SK-N-SH treated with all-trans-retinoic acid at 6 μM for 48 hours (cell line): ENCODE data around the gene IP6K3.

Source experiments
- ATAC-seq: fragments of 200-7000 bp; cut with Tn5 transposase; 3 replicates; pipeline ENCODE4 v1.9.1; 2020; ENCODE audit warnings: mild to moderate bottlenecking, moderate library complexity
- ARNTL ChIP-seq: fragments of 450-650 bp; formaldehyde crosslinking; IDR thresholded peaks from 2 replicates; pipeline ENCODE4 v1.5.0; 2020; ENCODE audit warnings: low read depth, mild to moderate bottlenecking, moderate library complexity, borderline replicate concordance
- BACH2 ChIP-seq: fragments of 250-450 bp; sonication (Bioruptor Pico); IDR thresholded peaks from 2 replicates; pipeline ENCODE4 v1.9.0; 2021; ENCODE audit warnings: mild to moderate bottlenecking, borderline replicate concordance
- CSDC2 ChIP-seq: fragments of 250-450 bp; sonication (Bioruptor Pico); IDR thresholded peaks from 2 replicates; pipeline ENCODE4 v1.5.0; 2020; ENCODE audit warnings: mild to moderate bottlenecking, moderate library complexity
- ESRRG ChIP-seq: fragments of 250-450 bp; sonication (Bioruptor Pico); IDR thresholded peaks from 2 replicates; pipeline ENCODE4 v1.6.1; 2021; ENCODE audit warnings: mild to moderate bottlenecking
- ISL1 ChIP-seq: fragments of 250-450 bp; sonication (Bioruptor Pico); IDR thresholded peaks from 2 replicates; pipeline ENCODE4 v2.1.2; 2022; ENCODE audit warnings: mild to moderate bottlenecking, moderate library complexity
- OSR1 ChIP-seq: fragments of 250-450 bp; sonication (Bioruptor Pico); IDR thresholded peaks from 2 replicates; pipeline ENCODE4 v1.8.0; 2022; ENCODE audit warnings: moderate library complexity, mild to moderate bottlenecking, inconsistent platforms
- RARB ChIP-seq: fragments of 250-450 bp; sonication (Bioruptor Pico); IDR thresholded peaks from 2 replicates; pipeline ENCODE4 v1.8.0; 2021; ENCODE audit warnings: mild to moderate bottlenecking, moderate library complexity
- SNAI2 ChIP-seq: fragments of 250-450 bp; sonication (Bioruptor Pico); IDR thresholded peaks from 2 replicates; pipeline ENCODE4 v1.5.0; 2020; ENCODE audit warnings: mild to moderate bottlenecking, moderate library complexity
- TCF4 ChIP-seq: fragments of 250-450 bp; sonication (Bioruptor Pico); IDR thresholded peaks from 2 replicates; pipeline ENCODE4 v1.8.0; 2021; ENCODE audit warnings: mild to moderate bottlenecking, moderate library complexity, borderline replicate concordance
- TOX ChIP-seq: fragments of 250-450 bp; sonication (Bioruptor Pico); IDR thresholded peaks from 2 replicates; pipeline ENCODE4 v1.8.0; 2021; ENCODE audit warnings: mild to moderate bottlenecking, moderate library complexity, borderline replicate concordance
- ZC3H10 ChIP-seq: fragments of 250-450 bp; sonication (Bioruptor Pico); IDR thresholded peaks from 2 replicates; pipeline ENCODE4 v1.5.1; 2021; ENCODE audit warnings: mild to moderate bottlenecking, moderate library complexity
- ZFP30 ChIP-seq: fragments of 450-650 bp; formaldehyde crosslinking; IDR thresholded peaks from 2 replicates; pipeline ENCODE4 v1.5.0; 2022; ENCODE audit warnings: mild to moderate bottlenecking, moderate library complexity
- ZNF565 ChIP-seq: fragments of 450-650 bp; formaldehyde crosslinking; conservative IDR thresholded peaks from 2 replicates; pipeline ENCODE4 v1.5.0; 2020; ENCODE audit warnings: low read depth, mild to moderate bottlenecking, moderate library complexity
- ZNF70 ChIP-seq: fragments of 450-650 bp; formaldehyde crosslinking; IDR thresholded peaks from 2 replicates; pipeline ENCODE4 v1.5.0; 2020; ENCODE audit warnings: mild to moderate bottlenecking, moderate library complexity
- TF ChIP-seq, protein P1 (sequence below): fragments of 250-450 bp; sonication (Bioruptor Pico); IDR thresholded peaks from 2 replicates; pipeline ENCODE4 v1.5.0; 2020; ENCODE audit warnings: mild to moderate bottlenecking, moderate library complexity
- TF ChIP-seq, protein P2 (sequence below): fragments of 250-450 bp; sonication (Bioruptor Pico); IDR thresholded peaks from 2 replicates; pipeline ENCODE4 v1.8.0; 2020; ENCODE audit warnings: mild to moderate bottlenecking, moderate library complexity, borderline replicate concordance
- TF ChIP-seq, protein P3 (sequence below): fragments of 250-450 bp; sonication (Bioruptor Pico); IDR thresholded peaks from 2 replicates; pipeline ENCODE4 v1.5.1; 2020; ENCODE audit warnings: low read depth, mild to moderate bottlenecking, moderate library complexity
- TF ChIP-seq, protein P4 (sequence below): fragments of 250-450 bp; sonication (Bioruptor Pico); IDR thresholded peaks from 2 replicates; pipeline ENCODE4 v1.8.0; 2021; ENCODE audit warnings: low read depth, mild to moderate bottlenecking, moderate library complexity, borderline replicate concordance

Gene IP6K3

DNA sequence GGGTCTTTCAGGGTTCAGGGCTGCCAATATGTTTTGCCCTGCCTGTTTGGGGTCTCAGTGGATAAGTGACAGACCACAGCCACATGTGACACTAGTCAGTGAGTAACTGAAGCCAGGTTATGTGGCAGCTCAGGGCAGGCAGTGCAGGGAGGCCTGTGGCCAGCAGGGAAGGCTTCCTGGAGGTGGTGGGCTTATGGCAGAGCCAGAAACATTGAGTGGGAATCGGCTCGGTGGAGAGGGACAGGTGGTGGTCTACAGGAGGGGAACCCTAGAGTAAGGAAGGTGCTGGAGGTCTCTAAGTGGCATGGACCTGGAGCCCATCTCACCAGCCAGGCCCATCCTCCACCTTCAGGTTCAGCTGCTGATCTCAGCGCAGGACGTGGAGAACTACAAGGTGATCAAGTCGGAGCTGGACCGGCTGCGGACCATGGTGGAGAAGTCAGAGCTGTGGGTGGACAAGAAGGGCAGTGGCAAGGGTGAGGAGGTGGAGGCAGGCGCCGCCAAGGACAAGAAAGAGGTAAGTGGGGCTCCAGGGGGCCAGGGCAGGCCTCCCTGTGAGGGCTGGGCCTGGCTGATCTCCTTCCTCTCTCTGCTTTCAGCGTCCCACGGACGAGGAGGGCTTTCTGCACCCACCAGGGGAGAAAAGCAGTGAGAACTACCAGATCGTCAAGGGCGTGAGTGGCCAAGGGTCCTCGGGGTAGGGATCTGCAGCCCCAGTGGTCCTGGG lies 70.1 kb downstream of the IP6K3 start (continued):
- TF ChIP-seq, protein P1, sequence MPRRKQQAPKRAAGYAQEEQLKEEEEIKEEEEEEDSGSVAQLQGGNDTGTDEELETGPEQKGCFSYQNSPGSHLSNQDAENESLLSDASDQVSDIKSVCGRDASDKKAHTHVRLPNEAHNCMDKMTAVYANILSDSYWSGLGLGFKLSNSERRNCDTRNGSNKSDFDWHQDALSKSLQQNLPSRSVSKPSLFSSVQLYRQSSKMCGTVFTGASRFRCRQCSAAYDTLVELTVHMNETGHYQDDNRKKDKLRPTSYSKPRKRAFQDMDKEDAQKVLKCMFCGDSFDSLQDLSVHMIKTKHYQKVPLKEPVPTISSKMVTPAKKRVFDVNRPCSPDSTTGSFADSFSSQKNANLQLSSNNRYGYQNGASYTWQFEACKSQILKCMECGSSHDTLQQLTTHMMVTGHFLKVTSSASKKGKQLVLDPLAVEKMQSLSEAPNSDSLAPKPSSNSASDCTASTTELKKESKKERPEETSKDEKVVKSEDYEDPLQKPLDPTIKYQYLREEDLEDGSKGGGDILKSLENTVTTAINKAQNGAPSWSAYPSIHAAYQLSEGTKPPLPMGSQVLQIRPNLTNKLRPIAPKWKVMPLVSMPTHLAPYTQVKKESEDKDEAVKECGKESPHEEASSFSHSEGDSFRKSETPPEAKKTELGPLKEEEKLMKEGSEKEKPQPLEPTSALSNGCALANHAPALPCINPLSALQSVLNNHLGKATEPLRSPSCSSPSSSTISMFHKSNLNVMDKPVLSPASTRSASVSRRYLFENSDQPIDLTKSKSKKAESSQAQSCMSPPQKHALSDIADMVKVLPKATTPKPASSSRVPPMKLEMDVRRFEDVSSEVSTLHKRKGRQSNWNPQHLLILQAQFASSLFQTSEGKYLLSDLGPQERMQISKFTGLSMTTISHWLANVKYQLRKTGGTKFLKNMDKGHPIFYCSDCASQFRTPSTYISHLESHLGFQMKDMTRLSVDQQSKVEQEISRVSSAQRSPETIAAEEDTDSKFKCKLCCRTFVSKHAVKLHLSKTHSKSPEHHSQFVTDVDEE (CRISPR knock-in tag) = no peak
- no peak for TF ChIP-seq ESRRG (CRISPR knock-in tag)
- TF ChIP-seq SNAI2 (CRISPR knock-in tag) = no peak
- no peak for TF ChIP-seq ISL1 (CRISPR knock-in tag)
- TF ChIP-seq BACH2 = no peak
- TF ChIP-seq RARB (CRISPR knock-in tag) = no peak
- TF ChIP-seq, protein P2, sequence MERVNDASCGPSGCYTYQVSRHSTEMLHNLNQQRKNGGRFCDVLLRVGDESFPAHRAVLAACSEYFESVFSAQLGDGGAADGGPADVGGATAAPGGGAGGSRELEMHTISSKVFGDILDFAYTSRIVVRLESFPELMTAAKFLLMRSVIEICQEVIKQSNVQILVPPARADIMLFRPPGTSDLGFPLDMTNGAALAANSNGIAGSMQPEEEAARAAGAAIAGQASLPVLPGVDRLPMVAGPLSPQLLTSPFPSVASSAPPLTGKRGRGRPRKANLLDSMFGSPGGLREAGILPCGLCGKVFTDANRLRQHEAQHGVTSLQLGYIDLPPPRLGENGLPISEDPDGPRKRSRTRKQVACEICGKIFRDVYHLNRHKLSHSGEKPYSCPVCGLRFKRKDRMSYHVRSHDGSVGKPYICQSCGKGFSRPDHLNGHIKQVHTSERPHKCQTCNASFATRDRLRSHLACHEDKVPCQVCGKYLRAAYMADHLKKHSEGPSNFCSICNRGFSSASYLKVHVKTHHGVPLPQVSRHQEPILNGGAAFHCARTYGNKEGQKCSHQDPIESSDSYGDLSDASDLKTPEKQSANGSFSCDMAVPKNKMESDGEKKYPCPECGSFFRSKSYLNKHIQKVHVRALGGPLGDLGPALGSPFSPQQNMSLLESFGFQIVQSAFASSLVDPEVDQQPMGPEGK (CRISPR knock-in tag) = no peak
- no peak for TF ChIP-seq TCF4
- no peak for TF ChIP-seq ZNF70 (CRISPR knock-in tag)
- no peak for TF ChIP-seq ZC3H10 (CRISPR knock-in tag)

DNA sequence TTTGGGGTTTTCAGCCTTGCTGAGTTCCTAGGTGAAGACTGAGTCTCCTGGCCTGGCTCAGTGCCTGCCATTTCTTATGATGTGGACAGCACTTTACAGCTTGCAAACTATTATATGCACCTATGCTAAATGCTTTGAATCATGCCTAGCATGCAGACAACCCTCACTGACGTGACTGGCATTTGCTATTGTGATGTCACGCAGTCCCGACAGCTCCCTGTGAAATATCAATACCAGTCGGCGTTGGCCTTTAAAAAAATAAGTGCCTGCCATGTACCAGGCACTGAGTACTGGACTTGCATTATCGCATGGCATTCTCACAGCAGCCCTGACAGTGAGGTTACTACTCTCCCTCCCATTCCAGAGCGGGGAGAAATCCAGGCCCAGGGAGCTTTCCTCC lies 70.7 kb downstream of the IP6K3 start:
- TF ChIP-seq, protein P2 (CRISPR knock-in tag) = no peak
- no peak for TF ChIP-seq ZFP30 (CRISPR knock-in tag)
- TF ChIP-seq ISL1 (CRISPR knock-in tag) = no peak
- no peak for TF ChIP-seq TCF4
- no peak for TF ChIP-seq OSR1
- no peak for TF ChIP-seq TOX (CRISPR knock-in tag)
- TF ChIP-seq, protein P1 (CRISPR knock-in tag) = no peak
- TF ChIP-seq ESRRG (CRISPR knock-in tag) = no peak
- no peak for TF ChIP-seq SNAI2 (CRISPR knock-in tag)
- TF ChIP-seq, protein P3, sequence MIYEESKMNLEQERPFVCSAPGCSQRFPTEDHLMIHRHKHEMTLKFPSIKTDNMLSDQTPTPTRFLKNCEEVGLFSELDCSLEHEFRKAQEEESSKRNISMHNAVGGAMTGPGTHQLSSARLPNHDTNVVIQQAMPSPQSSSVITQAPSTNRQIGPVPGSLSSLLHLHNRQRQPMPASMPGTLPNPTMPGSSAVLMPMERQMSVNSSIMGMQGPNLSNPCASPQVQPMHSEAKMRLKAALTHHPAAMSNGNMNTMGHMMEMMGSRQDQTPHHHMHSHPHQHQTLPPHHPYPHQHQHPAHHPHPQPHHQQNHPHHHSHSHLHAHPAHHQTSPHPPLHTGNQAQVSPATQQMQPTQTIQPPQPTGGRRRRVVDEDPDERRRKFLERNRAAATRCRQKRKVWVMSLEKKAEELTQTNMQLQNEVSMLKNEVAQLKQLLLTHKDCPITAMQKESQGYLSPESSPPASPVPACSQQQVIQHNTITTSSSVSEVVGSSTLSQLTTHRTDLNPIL = no peak
- TF ChIP-seq ARNTL (CRISPR knock-in tag) = no peak
- TF ChIP-seq ZNF70 (CRISPR knock-in tag) = no peak
- TF ChIP-seq, all 23 proteins: peak for 0

GRCh38 chr6:33673851-33674250 lies 72.9 kb downstream of the IP6K3 start:
- ATAC-seq = no peak
- TF ChIP-seq ZNF565 (CRISPR knock-in tag) (no peak), ESRRG (CRISPR knock-in tag) (no peak), CSDC2 (no peak), ISL1 (CRISPR knock-in tag) (no peak), BACH2 (no peak), ARNTL (CRISPR knock-in tag) (no peak), TOX (CRISPR knock-in tag) (no peak)
- TF ChIP-seq, protein P1 (CRISPR knock-in tag) = no peak
- TF ChIP-seq, protein P3 = no peak
- TF ChIP-seq, protein P4, sequence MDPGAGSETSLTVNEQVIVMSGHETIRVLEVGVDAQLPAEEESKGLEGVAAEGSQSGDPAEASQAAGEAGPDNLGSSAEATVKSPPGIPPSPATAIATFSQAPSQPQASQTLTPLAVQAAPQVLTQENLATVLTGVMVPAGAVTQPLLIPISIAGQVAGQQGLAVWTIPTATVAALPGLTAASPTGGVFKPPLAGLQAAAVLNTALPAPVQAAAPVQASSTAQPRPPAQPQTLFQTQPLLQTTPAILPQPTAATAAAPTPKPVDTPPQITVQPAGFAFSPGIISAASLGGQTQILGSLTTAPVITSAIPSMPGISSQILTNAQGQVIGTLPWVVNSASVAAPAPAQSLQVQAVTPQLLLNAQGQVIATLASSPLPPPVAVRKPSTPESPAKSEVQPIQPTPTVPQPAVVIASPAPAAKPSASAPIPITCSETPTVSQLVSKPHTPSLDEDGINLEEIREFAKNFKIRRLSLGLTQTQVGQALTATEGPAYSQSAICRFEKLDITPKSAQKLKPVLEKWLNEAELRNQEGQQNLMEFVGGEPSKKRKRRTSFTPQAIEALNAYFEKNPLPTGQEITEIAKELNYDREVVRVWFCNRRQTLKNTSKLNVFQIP (CRISPR knock-in tag) = no peak

More for the DNA sequence above, 70.7 kb downstream of the IP6K3 start:
- ATAC-seq = no peak
